Measurements from ENCODE around the gene ERCC8.

GRCh38 chr5:60972231-60972630, 27.4 kb upstream of the ERCC8 start:
- TF ChIP-seq CTCF (IDR thresholded peaks at IDR 0.05 in 2 of 3, conservative IDR thresholded peaks at IDR 0.05 in 1 of 3; ENCODE audit: control insufficient read depth in 2 of 3, extremely low read depth in 1 of 3, insufficient read depth in 1 of 3, low read depth in 3 of 3, low read length in 3 of 3) (no peak), EZH2 (IDR thresholded peaks at IDR 0.05; ENCODE audit: borderline replicate concordance, control insufficient read depth, low read depth, low read length) (no peak), SUZ12 (IDR thresholded peaks at IDR 0.05; ENCODE audit: unreplicated experiment) (no peak), SMAD5 (IDR thresholded peaks at IDR 0.05; ENCODE audit: low read depth) (no peak), YY1 (IDR thresholded peaks at IDR 0.05; ENCODE audit: low read depth, low read length) (no peak), NFYB (IDR thresholded peaks at IDR 0.05; ENCODE audit: insufficient read depth, low read depth, low read length) (no peak), MAX (IDR thresholded peaks at IDR 0.05; ENCODE audit: low read depth, low read length) (no peak), EP300 (IDR thresholded peaks at IDR 0.05; ENCODE audit: borderline replicate concordance in 1 of 2, control insufficient read depth in 1 of 2, low read depth in 2 of 2, low read length in 2 of 2) (no peak), POLR2AphosphoS5 (IDR thresholded peaks at IDR 0.05; ENCODE audit: low read length) (no peak)
